IPS-NIHi7 (cell line): ENCODE measurements around the gene USP11.

Experiments
- DNase-seq: peaks from one replicate; pipeline ENCODE4 v3.0.0; 2012; ENCODE audit warnings: mixed read lengths; ENCODE audit errors: extremely low spot score

USP11 gene

GRCh38 chrX:47202877-47203276, 29.9 kb upstream of the USP11 start:
- DNase-seq, result no peak

GRCh38 chrX:47204970-47205369, 27.8 kb upstream of the USP11 start:
- no peak for DNase-seq

- no peak for DNase-seq
These were observed 26.5 kb upstream of the USP11 start for GRCh38 chrX:47206316-47206715.

- DNase-seq, result no peak
These were observed 24.7 kb upstream of the USP11 start for GRCh38 chrX:47208108-47208507.

GRCh38 chrX:47209508-47210238, 23.1 kb upstream of the USP11 start:
- DNase-seq, result no peak

- no peak for DNase-seq
These were observed 22.0 kb upstream of the USP11 start for GRCh38 chrX:47210661-47211425.

GRCh38 chrX:47212381-47213293, 20.2 kb upstream of the USP11 start:
- DNase-seq, result no peak

- no peak for DNase-seq
These were observed 18.3 kb upstream of the USP11 start for GRCh38 chrX:47214435-47215077.

GRCh38 chrX:47215291-47215900, 17.4 kb upstream of the USP11 start:
- DNase-seq, result no peak

- no peak for DNase-seq
These were observed 16.4 kb upstream of the USP11 start for GRCh38 chrX:47216393-47216925.

- DNase-seq, result peak; percentile 53
These were observed 15.5 kb upstream of the USP11 start for GRCh38 chrX:47217121-47217851.

GRCh38 chrX:47217852-47218279, 14.9 kb upstream of the USP11 start:
- peak; percentile 91 for DNase-seq

- peak; percentile 87 for DNase-seq
These were observed 14.4 kb upstream of the USP11 start, which contains the start of gene CDK16 for GRCh38 chrX:47218280-47218919. Gene CDK16, plus strand, starts transcription at chrX:47218681. Its CDS starts 4,877 bp downstream, at chrX:47223558.

- DNase-seq, result peak; percentile 61
These were observed 13.6 kb upstream of the USP11 start for GRCh38 chrX:47218920-47219815.

GRCh38 chrX:47221756-47222155, 11.1 kb upstream of the USP11 start:
- DNase-seq, result no peak

GRCh38 chrX:47222751-47223350, 10.0 kb upstream of the USP11 start:
- no peak for DNase-seq

- DNase-seq, result no peak
These were observed 9.1 kb upstream of the USP11 start for GRCh38 chrX:47223476-47224250.
